Tibial nerve (tissue), 4 donors: ENCODE measurements around the gene RFX5. TPM values are rescaled to one million over a fixed set of nuclear protein-coding genes. Genes with fewer than 3 reads are reported as not detected.

Experiments used
- DNase-seq, 2 donors: peaks; one replicate each; pipeline ENCODE4 v3.0.0-alpha.2; 2019; ENCODE audit warnings: low spot score in 2 of 2
- H3K27ac ChIP-seq, 4 donors: fragments of 200-600 bp; sonication (generic) in 3 of 4; one replicate each; pipeline ENCODE4 v1.5.1; 2017 to 2019; ENCODE audit warnings: mild to moderate bottlenecking in 1 of 4
- H3K27me3 ChIP-seq, 2 donors: fragments of 200-600 bp; sonication (generic) in 1 of 2; one replicate each; pipeline versions ENCODE4 v1.5.1 to v1.6.0; 2017 to 2019
- H3K36me3 ChIP-seq, 3 donors: fragments of 200-600 bp; sonication (generic); one replicate each; pipeline ENCODE4 v1.5.1; 2018 to 2019
- H3K4me1 ChIP-seq, 4 donors: fragments of 200-600 bp; sonication (generic) in 3 of 4; one replicate each; pipeline ENCODE4 v1.5.1; 2017 to 2019
- H3K4me3 ChIP-seq, 4 donors: fragments of 200-600 bp; sonication (generic) in 3 of 4; one replicate each; pipeline ENCODE4 v1.5.1; 2017 to 2019; ENCODE audit warnings: mild to moderate bottlenecking in 1 of 4, moderate library complexity in 1 of 4
- H3K9me3 ChIP-seq, 4 donors: fragments of 200-600 bp; sonication (generic) in 3 of 4; one replicate each; pipeline ENCODE4 v1.5.1; 2017 to 2019
- CTCF ChIP-seq, 5 experiments: fragments of 200-600 bp in 3 of 5; fragments of 450-650 bp in 2 of 5; sonication (generic) in 3 of 5; IDR thresholded peaks; one replicate each; pipeline ENCODE4 v1.5.1; 2016 to 2019; ENCODE audit warnings: antibody characterized with exemption in 5 of 5, mild to moderate bottlenecking in 3 of 5, moderate library complexity in 2 of 5
- EP300 ChIP-seq, 2 donors: sonication (generic); formaldehyde crosslinking; IDR thresholded peaks; one replicate each; pipeline ENCODE4 v1.6.1; 2017; ENCODE audit warnings: antibody characterized with exemption in 2 of 2, mild to moderate bottlenecking in 1 of 2
- POLR2A ChIP-seq, 2 donors: fragments of 450-650 bp; IDR thresholded peaks; one replicate each; pipeline ENCODE4 v1.6.1; 2017; ENCODE audit warnings: antibody characterized with exemption in 2 of 2, mild to moderate bottlenecking in 2 of 2, moderate library complexity in 2 of 2
- WGBS, 2 donors: methylation state at CpG; one replicate each; pipeline ENCODE4 v1.1.5; 2018; 5-methylcytosine and 5-hydroxymethylcytosine counted together
- total RNA-seq, 4 donors: library from RNA; depleted of rRNA; stranded (reverse); fragments of >200 nt; gene quantifications; one replicate each; pipeline ENCODE4 v1.1.0, GENCODE V29; 2016

RFX5 gene
- total RNA-seq, 4 donors from 2014 or later: 17.7 to 45.0 (median 32.8) TPM

GRCh38 chr1:151384584-151384983, 37.5 kb upstream of the RFX5 start:
- H3K9me3 ChIP-seq: no peaks in the 10 kb centered on the region
- no peaks in the 10 kb centered on the region for H3K27me3 ChIP-seq
- no peak for DNase-seq
- H3K4me3 ChIP-seq: no peak overlapping the region
- no peaks in the 10 kb centered on the region for H3K4me1 ChIP-seq
- WGBS, 2 donors: 71 to 79% methylated on average over 3 of the region's 3 CpGs
- no peak for TF ChIP-seq CTCF (IDR thresholded peaks at IDR 0.05)
- no peak for TF ChIP-seq POLR2A (IDR thresholded peaks at IDR 0.05)
- no peak for TF ChIP-seq EP300 (IDR thresholded peaks at IDR 0.05)
- H3K27ac ChIP-seq: no peak overlapping the region
- H3K36me3 ChIP-seq: no peaks in the 10 kb centered on the region

GRCh38 chr1:151377150-151377884, 30.3 kb upstream of the RFX5 start:
- Histone ChIP-seq H3K36me3 (no peaks in the 10 kb centered on the region), H3K4me3 (no peak overlapping the region), H3K27me3 (no peaks in the 10 kb centered on the region), H3K9me3 (no peaks in the 10 kb centered on the region), H3K4me1 (peaks cover 0 to 10% (median 3%) of the 10 kb centered on the region in 4 donors), H3K27ac (no peak overlapping the region)
- WGBS, 2 donors: 70 to 75% methylated on average over 3 of the region's 3 CpGs
- TF ChIP-seq POLR2A (IDR thresholded peaks at IDR 0.05) (no peak), CTCF (IDR thresholded peaks at IDR 0.05) (no peak), EP300 (IDR thresholded peaks at IDR 0.05) (no peak)
- no peak for DNase-seq

- no peaks in the 10 kb centered on the region for H3K27me3 ChIP-seq
- no peak overlapping the region for H3K4me3 ChIP-seq
- no peak for DNase-seq
- H3K36me3 ChIP-seq: no peaks in the 10 kb centered on the region
- H3K9me3 ChIP-seq: no peaks in the 10 kb centered on the region
- TF ChIP-seq POLR2A (IDR thresholded peaks at IDR 0.05) (no peak), CTCF (IDR thresholded peaks at IDR 0.05) (no peak), EP300 (IDR thresholded peaks at IDR 0.05) (no peak)
- H3K4me1 ChIP-seq: peaks cover 0 to 48% (median 38%) of the 10 kb centered on the region in 4 donors
- no peak overlapping the region for H3K27ac ChIP-seq
- 94% methylated on average over 14 of the region's 14 CpGs for WGBS, 2 donors
Observed at GRCh38 chr1:151373196-151373595, 26.1 kb upstream of the RFX5 start.

GRCh38 chr1:151372058-151372934, 25.2 kb upstream of the RFX5 start, which contains the start of gene SELENBP1:
Gene SELENBP1 (minus strand): TSS chr1:151372705. CDS start chr1:151372641, 64 bp downstream.
- WGBS, 2 donors: 29 to 32% methylated on average over 11 of the region's 11 CpGs
- DNase-seq: peak; percentile 80 to 86
- H3K4me1 ChIP-seq: peaks cover 0 to 57% (median 38%) of the 10 kb centered on the region in 4 donors
- H3K27ac ChIP-seq: peak within 1 kb of the TSS; percentile 49 to 81 (median 74)
- H3K4me3 ChIP-seq: peak within 1 kb of the TSS; percentile 17 to 54 (median 38)
- no peaks in the 10 kb centered on the region for H3K27me3 ChIP-seq
- no peaks in the 10 kb centered on the region for H3K36me3 ChIP-seq
- TF ChIP-seq EP300 (IDR thresholded peaks at IDR 0.05): peak; percentile 20 to 83
- peak in 1 of 2 donors; percentile 73 for TF ChIP-seq POLR2A (IDR thresholded peaks at IDR 0.05)
- TF ChIP-seq CTCF (IDR thresholded peaks at IDR 0.05): no peak
- no peaks in the 10 kb centered on the region for H3K9me3 ChIP-seq
